Measurements from ENCODE around the gene HOXB1.

The HOXB1 gene

GRCh38 chr17:48546924-48547807 lies 16.4 kb upstream of the HOXB1 start:
- no peak for TF ChIP-seq CTCF (IDR thresholded peaks at IDR 0.05; ENCODE audit: low read depth, low read length, missing control alignments)
- in situ Hi-C loops (cut with HindIII; ENCODE audit: low sequenced_read_pairs), result no loop called here
- H3K4me3 ChIP-seq (ENCODE audit: low read depth, low read length), result peak overlapping the region; percentile 38
- DNase-seq (ENCODE audit: low read depth), result no peak

- H3K4me3 ChIP-seq (ENCODE audit: low read depth, low read length), result peak overlapping the region; percentile 38
- DNase-seq (ENCODE audit: low read depth), result no peak
- in situ Hi-C loops (cut with HindIII; ENCODE audit: low sequenced_read_pairs), result no loop called here
- no peak for TF ChIP-seq CTCF (IDR thresholded peaks at IDR 0.05; ENCODE audit: low read depth, low read length, missing control alignments)
Measured at GRCh38 chr17:48546137-48546923, 15.5 kb upstream of the HOXB1 start.

- in situ Hi-C loops (cut with HindIII; ENCODE audit: low sequenced_read_pairs), result no loop called here
- TF ChIP-seq CTCF (IDR thresholded peaks at IDR 0.05; ENCODE audit: low read depth, low read length, missing control alignments), result no peak
- H3K4me3 ChIP-seq (ENCODE audit: low read depth, low read length), result peak overlapping the region; percentile 80
Measured at GRCh38 chr17:48545539-48545938, 14.7 kb upstream of the HOXB1 start.

GRCh38 chr17:48545022-48545375 lies 14.2 kb upstream of the HOXB1 start, which contains the start of gene HOXB2:
Gene HOXB2, minus strand, starts transcription at chr17:48545109. Its CDS starts 198 bp downstream, at chr17:48544911.
- H3K4me3 ChIP-seq (ENCODE audit: low read depth, low read length), result peak within 1 kb of the TSS; percentile 80
- no peak for DNase-seq (ENCODE audit: low read depth)
- in situ Hi-C loops (cut with HindIII; ENCODE audit: low sequenced_read_pairs), result no loop called here
- TF ChIP-seq CTCF (IDR thresholded peaks at IDR 0.05; ENCODE audit: low read depth, low read length, missing control alignments), result no peak

More at GRCh38 chr17:48545539-48545938, 14.7 kb upstream of the HOXB1 start:
- DNase-seq (ENCODE audit: low read depth), result no peak

GRCh38 chr17:48544349-48545021 lies 13.7 kb upstream of the HOXB1 start:
- peak overlapping the region; percentile 80 for H3K4me3 ChIP-seq (ENCODE audit: low read depth, low read length)
- DNase-seq (ENCODE audit: low read depth), result peak; percentile 86
- in situ Hi-C loops (cut with HindIII; ENCODE audit: low sequenced_read_pairs), result no loop called here
- no peak for TF ChIP-seq CTCF (IDR thresholded peaks at IDR 0.05; ENCODE audit: low read depth, low read length, missing control alignments)

- H3K4me3 ChIP-seq (ENCODE audit: low read depth, low read length), result peak overlapping the region; percentile 80
- TF ChIP-seq CTCF (IDR thresholded peaks at IDR 0.05; ENCODE audit: low read depth, low read length, missing control alignments), result no peak
- DNase-seq (ENCODE audit: low read depth), result no peak
- in situ Hi-C loops (cut with HindIII; ENCODE audit: low sequenced_read_pairs), result no loop called here
Measured at GRCh38 chr17:48543854-48544348, 13.1 kb upstream of the HOXB1 start.
